Keratinocyte (primary cell): ENCODE measurements around the gene TTC22. TPM values are rescaled to one million over a fixed set of nuclear protein-coding genes. Genes with fewer than 3 reads are reported as not detected.
"Not testable (repeated sequence)": the region's sequence is repeated elsewhere in the genome, so short reads cannot be mapped to it uniquely, and the experiment has no call there.

Experiments
- DNase-seq: peaks from one replicate; pipeline ENCODE4 v3.0.0-alpha.2; 2011; ENCODE audit warnings: low read depth, missing footprints, low spot score
- FAIRE-seq: peaks from 2 replicates; lab custom pipeline; 2011; peaks lifted over from hg19 to GRCh38; lab: Jason Lieb, UNC
- H2AFZ ChIP-seq: 2 replicates; pipeline ENCODE4 v1.6.0; 2012; ENCODE audit warnings: low read length, control low read depth, inconsistent platforms; ENCODE audit not compliant: control insufficient read depth
- H3K27ac ChIP-seq: 2 replicates; pipeline ENCODE4 v1.5.1; 2011; ENCODE audit warnings: low read length; ENCODE audit not compliant: control insufficient read depth, insufficient read depth
- H3K27me3 ChIP-seq: 3 replicates; pipeline ENCODE4 v1.6.0; 2011; ENCODE audit warnings: low read length; ENCODE audit not compliant: control insufficient read depth, insufficient read depth; ENCODE audit errors: extremely low read depth
- H3K36me3 ChIP-seq, 2 experiments: 2 replicates in 1 of 2; 3 replicates in 1 of 2; pipeline ENCODE4 v1.5.1; 2011; ENCODE audit warnings: low read length in 2 of 2, mild to moderate bottlenecking in 1 of 2; ENCODE audit not compliant: control insufficient read depth in 2 of 2, insufficient read depth in 2 of 2; ENCODE audit errors: extremely low read depth in 1 of 2
- H3K4me1 ChIP-seq: 3 replicates; pipeline ENCODE4 v1.5.1; 2011; ENCODE audit warnings: low read length; ENCODE audit not compliant: control insufficient read depth, insufficient read depth; ENCODE audit errors: extremely low read depth
- H3K4me2 ChIP-seq: 3 replicates; pipeline ENCODE4 v1.6.0; 2011; ENCODE audit warnings: low read depth, low read length; ENCODE audit not compliant: control insufficient read depth, insufficient read depth; ENCODE audit errors: extremely low read depth
- H3K4me3 ChIP-seq, 3 experiments: fragments of 200-600 bp in 1 of 3; sonication (generic) in 1 of 3; 2 replicates in 2 of 3; 3 replicates in 1 of 3; pipeline ENCODE4 v1.5.1; 2011 to 2016; ENCODE audit warnings: low read length in 3 of 3, mild to moderate bottlenecking in 3 of 3, control low read depth in 2 of 3, inconsistent platforms in 1 of 3, low read depth in 1 of 3, mixed read lengths in 1 of 3, mixed run types in 1 of 3, moderate library complexity in 1 of 3; ENCODE audit not compliant: control insufficient read depth in 2 of 3, insufficient read depth in 2 of 3; ENCODE audit errors: extremely low read depth in 1 of 3
- H3K79me2 ChIP-seq: 2 replicates; pipeline ENCODE4 v1.6.0; 2012; ENCODE audit warnings: low read length; ENCODE audit not compliant: control insufficient read depth, insufficient read depth
- H3K9ac ChIP-seq: 3 replicates; pipeline ENCODE4 v1.6.0; 2011; ENCODE audit warnings: low read length; ENCODE audit not compliant: control insufficient read depth, insufficient read depth; ENCODE audit errors: extremely low read depth
- H3K9me1 ChIP-seq: 3 replicates; pipeline ENCODE4 v1.6.0; 2011; ENCODE audit warnings: low read length; ENCODE audit not compliant: control insufficient read depth, insufficient read depth; ENCODE audit errors: extremely low read depth
- H3K9me3 ChIP-seq: 2 replicates; pipeline ENCODE4 v1.5.1; 2012; ENCODE audit warnings: low read depth, low read length; ENCODE audit not compliant: control insufficient read depth
- H4K20me1 ChIP-seq: 3 replicates; pipeline ENCODE4 v1.6.0; 2011; ENCODE audit warnings: low read length; ENCODE audit not compliant: control insufficient read depth, insufficient read depth; ENCODE audit errors: extremely low read depth
- EZH2 ChIP-seq: IDR thresholded peaks from one replicate; pipeline ENCODE4 v1.6.1; 2012; ENCODE audit warnings: inconsistent platforms, mild to moderate bottlenecking, low read length, moderate library complexity
- dilution Hi-C: fragments of 300-500 bp; cut with MboI; formaldehyde crosslinking; loops from one replicate; pipeline ENCODE4 v1.7.0; 2020; ENCODE audit warnings: low sequenced_read_pairs; ENCODE audit not compliant: extremely low pct_ligation_motif_present
- polyA plus RNA-seq, 5 experiments: library from polyadenylated mRNA; depleted of rRNA in 3 of 5; stranded (reverse) in 3 of 5; stranded (forward) in 1 of 5; unstranded in 1 of 5; fragments of >200 nt; gene quantifications; 1 replicate in 1 of 5; 2 replicates in 3 of 5; 3 replicates in 1 of 5; pipeline versions ENCODE4 v1.2.1 to v1.2.3, GENCODE V29; 2011 to 2012; ENCODE audit warnings: missing spikeins in 2 of 5, low read depth in 1 of 5, low replicate concordance in 1 of 5
- TF ChIP-seq, protein P1 (sequence below), 3 experiments: IDR thresholded peaks in 1 of 3; conservative IDR thresholded peaks in 1 of 3; optimal IDR thresholded peaks in 1 of 3; 2 replicates in 2 of 3; 3 replicates in 1 of 3; pipeline versions ENCODE3 to v1.5.1; 2011; ENCODE audit warnings: low read length in 3 of 3, mild to moderate bottlenecking in 3 of 3, moderate library complexity in 2 of 3, control low read depth in 1 of 3, inconsistent platforms in 1 of 3; ENCODE audit not compliant: insufficient read depth in 2 of 3; ENCODE audit errors: extremely low read depth in 1 of 3

TTC22 gene
- polyA plus RNA-seq, 1 donor (not counting 4 experiments of a cell fraction or from before 2014, with no cell fraction given): 5.1 TPM

DNA sequence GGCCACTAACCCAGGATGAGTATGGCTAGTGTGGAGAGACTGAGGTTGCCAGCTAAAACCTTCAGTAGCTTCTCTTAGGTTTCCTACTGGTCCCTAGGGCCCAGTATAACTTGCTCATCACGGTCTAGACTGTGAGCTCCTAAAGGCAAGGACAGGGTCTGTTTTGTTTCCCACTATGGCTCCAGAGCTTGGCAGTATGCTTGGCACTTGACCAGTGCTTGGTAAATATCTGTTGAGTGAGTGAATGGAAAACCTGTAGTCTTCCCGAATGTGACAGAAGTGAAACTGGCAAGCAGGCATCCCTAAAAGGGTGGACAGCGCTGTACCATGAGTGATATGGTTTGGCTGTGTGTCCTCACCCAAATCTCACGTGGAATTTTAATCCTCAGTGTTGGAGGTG is 23.7 kb downstream of the TTC22 start:
- FAIRE-seq (no peak), DNase-seq (no peak)
- no peak overlapping the region for H3K4me2 ChIP-seq
- H3K36me3 ChIP-seq: no peaks in the 10 kb centered on the region
- TF ChIP-seq EZH2: no peak
- TF ChIP-seq, protein P1, sequence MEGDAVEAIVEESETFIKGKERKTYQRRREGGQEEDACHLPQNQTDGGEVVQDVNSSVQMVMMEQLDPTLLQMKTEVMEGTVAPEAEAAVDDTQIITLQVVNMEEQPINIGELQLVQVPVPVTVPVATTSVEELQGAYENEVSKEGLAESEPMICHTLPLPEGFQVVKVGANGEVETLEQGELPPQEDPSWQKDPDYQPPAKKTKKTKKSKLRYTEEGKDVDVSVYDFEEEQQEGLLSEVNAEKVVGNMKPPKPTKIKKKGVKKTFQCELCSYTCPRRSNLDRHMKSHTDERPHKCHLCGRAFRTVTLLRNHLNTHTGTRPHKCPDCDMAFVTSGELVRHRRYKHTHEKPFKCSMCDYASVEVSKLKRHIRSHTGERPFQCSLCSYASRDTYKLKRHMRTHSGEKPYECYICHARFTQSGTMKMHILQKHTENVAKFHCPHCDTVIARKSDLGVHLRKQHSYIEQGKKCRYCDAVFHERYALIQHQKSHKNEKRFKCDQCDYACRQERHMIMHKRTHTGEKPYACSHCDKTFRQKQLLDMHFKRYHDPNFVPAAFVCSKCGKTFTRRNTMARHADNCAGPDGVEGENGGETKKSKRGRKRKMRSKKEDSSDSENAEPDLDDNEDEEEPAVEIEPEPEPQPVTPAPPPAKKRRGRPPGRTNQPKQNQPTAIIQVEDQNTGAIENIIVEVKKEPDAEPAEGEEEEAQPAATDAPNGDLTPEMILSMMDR (optimal IDR thresholded peaks at IDR 0.05 in 1 of 3, IDR thresholded peaks at IDR 0.05 in 1 of 3, conservative IDR thresholded peaks at IDR 0.05 in 1 of 3; ENCODE audit: extremely low read depth in 1 of 3, insufficient read depth in 2 of 3, low read length in 3 of 3): no peak
- H3K9me1 ChIP-seq: no peaks in the 10 kb centered on the region
- no peaks in the 10 kb centered on the region for H3K4me1 ChIP-seq
- H3K9ac ChIP-seq: no peak overlapping the region
- H2AFZ ChIP-seq: no peak overlapping the region
- H3K27me3 ChIP-seq: peaks cover 5% of the 10 kb centered on the region
- no peaks in the 10 kb centered on the region for H3K9me3 ChIP-seq
- H4K20me1 ChIP-seq: no peaks in the 10 kb centered on the region
- no peaks in the 10 kb centered on the region for H3K79me2 ChIP-seq
- dilution Hi-C loops: no loop called here
- no peak overlapping the region for H3K27ac ChIP-seq
- no peak overlapping the region for H3K4me3 ChIP-seq

- no peak overlapping the region for H3K9ac ChIP-seq
- no peaks in the 10 kb centered on the region for H3K4me1 ChIP-seq
- H3K9me1 ChIP-seq: no peaks in the 10 kb centered on the region
- no peaks in the 10 kb centered on the region for H4K20me1 ChIP-seq
- no peak overlapping the region for H2AFZ ChIP-seq
- no peaks in the 10 kb centered on the region for H3K36me3 ChIP-seq
- dilution Hi-C loops: no loop called here
- H3K79me2 ChIP-seq: no peaks in the 10 kb centered on the region
- no peak overlapping the region for H3K4me3 ChIP-seq
- H3K9me3 ChIP-seq: no peaks in the 10 kb centered on the region
- H3K27me3 ChIP-seq: peaks cover 5% of the 10 kb centered on the region
- no peak overlapping the region for H3K27ac ChIP-seq
- no peak overlapping the region for H3K4me2 ChIP-seq
- no peak for DNase-seq
- no peak for FAIRE-seq
- TF ChIP-seq, protein P1 (optimal IDR thresholded peaks at IDR 0.05 in 1 of 3, IDR thresholded peaks at IDR 0.05 in 1 of 3, conservative IDR thresholded peaks at IDR 0.05 in 1 of 3; ENCODE audit: extremely low read depth in 1 of 3, insufficient read depth in 2 of 3, low read length in 3 of 3): no peak
- TF ChIP-seq EZH2: no peak
These were observed 24.1 kb downstream of the TTC22 start for GRCh38 chr1:54777011-54777410.

DNA sequence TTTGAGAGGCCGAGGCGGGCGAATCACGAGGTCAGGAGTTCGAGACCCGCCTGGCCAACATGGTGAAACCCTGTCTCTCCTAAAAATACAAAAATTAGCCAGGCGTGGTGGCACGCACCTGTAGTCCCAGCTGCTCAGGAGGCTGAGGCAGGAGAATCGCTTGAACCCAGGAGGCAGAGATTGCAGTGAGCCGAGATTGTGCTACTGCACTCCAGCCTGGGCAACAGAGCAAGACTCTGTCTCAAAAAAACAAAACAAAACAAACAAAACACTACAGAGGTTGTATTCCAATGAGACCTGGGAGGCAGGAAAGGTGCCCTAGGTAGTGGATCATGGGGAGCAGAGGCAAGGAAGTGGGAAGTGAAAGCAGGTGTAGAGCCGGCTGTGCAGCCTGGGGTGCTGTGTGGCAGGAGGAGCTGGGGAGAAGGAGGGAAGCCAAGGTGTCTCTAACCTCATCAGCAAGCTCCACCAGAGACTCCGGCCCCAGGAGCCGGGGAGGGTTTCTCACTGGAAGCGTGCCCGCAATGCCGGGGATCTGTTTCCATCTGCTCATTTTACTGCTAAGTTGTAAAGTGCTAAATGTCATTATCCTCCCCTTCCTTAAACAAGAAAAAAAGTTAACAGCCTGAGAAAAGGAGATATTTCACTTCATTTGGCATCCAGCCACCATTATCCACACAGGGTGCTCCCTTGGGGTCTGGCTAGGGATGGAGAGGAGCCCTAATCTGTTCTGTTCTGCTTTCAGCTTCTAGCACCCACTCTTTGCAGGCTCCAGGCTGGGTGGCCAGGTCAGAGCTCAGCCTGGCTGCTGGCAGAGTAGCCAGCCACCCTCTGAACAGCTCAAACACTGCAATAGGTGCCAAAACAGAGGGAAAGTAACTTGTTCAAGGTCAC is 25.0 kb downstream of the TTC22 start:
- H4K20me1 ChIP-seq, H2AFZ ChIP-seq, FAIRE-seq, H3K4me2 ChIP-seq, H3K27me3 ChIP-seq, H3K4me3 ChIP-seq, H3K4me1 ChIP-seq, H3K27ac ChIP-seq, H3K36me3 ChIP-seq, H3K9me3 ChIP-seq, H3K9me1 ChIP-seq, H3K79me2 ChIP-seq, H3K9ac ChIP-seq, DNase-seq, dilution Hi-C loops: not testable (repeated sequence)
